GM21515 (cell line): ENCODE data around the gene NKX3-2.

ENCODE experiments used
- ATAC-seq: cut with Tn5 transposase; IDR thresholded peaks from one replicate; pipeline ENCODE4 v1.9.1; 2021; ENCODE audit not compliant: unreplicated experiment

NKX3-2 gene

GRCh38 chr4:13515268-13515667 is 29.0 kb downstream of the NKX3-2 start:
- ATAC-seq = no peak

GRCh38 chr4:13514722-13515121 is 29.6 kb downstream of the NKX3-2 start:
- ATAC-seq = no peak

- ATAC-seq = no peak
Measured at GRCh38 chr4:13511101-13511500, 33.2 kb downstream of the NKX3-2 start.

- ATAC-seq = no peak
Measured at GRCh38 chr4:13509442-13509841, 34.9 kb downstream of the NKX3-2 start.

- no peak for ATAC-seq
Measured at GRCh38 chr4:13504374-13504773, 39.9 kb downstream of the NKX3-2 start.

GRCh38 chr4:13498469-13498868 is 45.8 kb downstream of the NKX3-2 start:
- ATAC-seq = no peak

- no peak for ATAC-seq
Measured at GRCh38 chr4:13496605-13497004, 47.7 kb downstream of the NKX3-2 start.

GRCh38 chr4:13495753-13496152 is 48.6 kb downstream of the NKX3-2 start:
- no peak for ATAC-seq

- ATAC-seq = no peak
Measured at GRCh38 chr4:13493793-13494192, 50.5 kb downstream of the NKX3-2 start.

- no peak for ATAC-seq
Measured at GRCh38 chr4:13492747-13493146, 51.6 kb downstream of the NKX3-2 start.
